Gastrocnemius medialis (tissue), 4 donors: Measurements from ENCODE around the gene PTH1R. TPM values are rescaled to one million over a fixed set of nuclear protein-coding genes. Genes with fewer than 3 reads are reported as not detected.

Source experiments
- ATAC-seq, 2 donors: fragments of 150-250 bp; one replicate each; pipeline ENCODE4 v1.9.1; 2016
- DNase-seq, 2 donors: peaks; one replicate each; pipeline ENCODE4 v3.0.0-alpha.2; 2019
- H3K27ac ChIP-seq, 4 donors: fragments of 200-600 bp; sonication (generic); 1 replicate in 1 of 4; 2 replicates in 3 of 4; pipeline ENCODE4 v1.5.1; 2016 to 2018; ENCODE audit warnings: mild to moderate bottlenecking in 2 of 4, moderate library complexity in 1 of 4
- H3K27me3 ChIP-seq, 3 donors: fragments of 200-600 bp; sonication (generic) in 2 of 3; 1 replicate in 1 of 3; 2 replicates in 2 of 3; pipeline versions ENCODE4 v1.5.1 to v1.6.0; 2016 to 2019; ENCODE audit warnings: mild to moderate bottlenecking in 1 of 3, moderate library complexity in 1 of 3
- H3K36me3 ChIP-seq, 2 donors: fragments of 200-600 bp; sonication (generic) in 1 of 2; one replicate each; pipeline ENCODE4 v1.5.1; 2017 to 2018
- H3K4me1 ChIP-seq, 2 donors: fragments of 200-600 bp; sonication (generic) in 1 of 2; one replicate each; pipeline ENCODE4 v1.5.1; 2016 to 2017; ENCODE audit warnings: mild to moderate bottlenecking in 2 of 2
- H3K4me3 ChIP-seq, 4 donors: fragments of 200-600 bp; sonication (generic) in 3 of 4; 1 replicate in 1 of 4; 2 replicates in 3 of 4; pipeline ENCODE4 v1.5.1; 2016 to 2019; ENCODE audit warnings: mild to moderate bottlenecking in 2 of 4
- H3K9me3 ChIP-seq, 3 donors: fragments of 200-600 bp; sonication (generic) in 2 of 3; 1 replicate in 1 of 3; 2 replicates in 2 of 3; pipeline ENCODE4 v1.5.1; 2016 to 2019
- POLR2A ChIP-seq, 2 donors: fragments of 450-650 bp; IDR thresholded peaks; one replicate each; pipeline ENCODE4 v1.6.1; 2017; ENCODE audit warnings: antibody characterized with exemption in 2 of 2, mild to moderate bottlenecking in 2 of 2, moderate library complexity in 2 of 2
- in situ Hi-C, 4 donors: fragments of 200-750 bp; cut with MboI; loops; one replicate each; pipeline versions ENCODE4 v1.15.0 to v1.8.0; 2017; ENCODE audit warnings: low sequenced_read_pairs in 4 of 4
- intact Hi-C: fragments of 100-400 bp; cut with DNase I; formaldehyde crosslinking; loops from one replicate; pipeline ENCODE4 v1.15.1; 2023; ENCODE audit warnings: low total_unique reads
- total RNA-seq, 4 donors: library from RNA; depleted of rRNA; stranded (reverse); fragments of >200 nt; gene quantifications; one replicate each; pipeline versions ENCODE4 v1.1.0 to v1.2.3, GENCODE V29; 2016
- TF ChIP-seq, protein P1 (sequence below), 5 experiments: fragments of 450-650 bp in 3 of 5; fragments of 200-600 bp in 2 of 5; sonication (generic) in 2 of 5; IDR thresholded peaks in 4 of 5; conservative IDR thresholded peaks in 1 of 5; 1 replicate in 4 of 5; 2 replicates in 1 of 5; pipeline ENCODE4 v1.5.1; 2016 to 2019; ENCODE audit warnings: antibody characterized with exemption in 5 of 5, mild to moderate bottlenecking in 3 of 5, moderate library complexity in 3 of 5

PTH1R gene
- total RNA-seq, 4 donors from 2014 or later = 2.3 to 7.9 (median 7.3) TPM

DNA sequence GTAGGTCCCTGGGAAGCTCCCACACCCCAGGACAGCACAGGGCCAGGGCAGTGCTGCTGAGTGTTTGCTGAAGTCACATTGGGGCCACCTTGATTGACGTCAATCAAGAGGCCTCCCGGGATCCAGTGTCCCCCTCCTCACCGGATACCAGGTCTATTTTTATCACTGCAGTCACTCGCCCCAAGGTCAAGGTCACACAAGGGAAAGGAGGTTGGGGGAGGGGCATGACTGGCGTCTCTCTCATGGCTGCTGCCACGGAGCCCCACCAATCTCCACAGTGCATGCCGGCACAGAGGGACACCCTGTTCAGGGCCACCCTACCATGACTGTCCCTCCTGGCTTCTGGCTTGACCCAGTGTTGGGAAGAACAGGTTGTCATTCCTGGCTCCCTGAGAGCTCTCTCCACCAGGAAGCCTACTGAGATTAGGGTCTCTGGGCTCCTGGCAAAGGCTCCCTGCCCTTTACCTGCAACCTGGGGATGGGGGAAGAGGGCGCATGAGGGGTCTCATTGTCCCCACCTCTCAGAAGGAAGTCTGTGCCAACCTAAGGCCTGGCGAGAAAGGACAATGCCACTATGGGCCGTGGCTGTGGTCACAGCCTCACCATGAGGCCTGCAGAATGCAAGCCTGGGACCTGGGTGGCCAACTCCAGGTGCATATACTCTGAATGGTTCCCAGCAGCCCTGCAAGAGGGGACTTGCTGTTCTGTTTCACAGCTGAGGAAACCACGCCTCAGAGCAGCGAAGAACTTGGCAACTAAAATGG, 15.7 kb upstream of the PTH1R start:
- in situ Hi-C loops = no loop called here
- H3K4me3 ChIP-seq = no peak overlapping the region
- DNase-seq = peak; percentile 7 to 49
- peak overlapping the region; percentile 68 to 89 (median 72) for H3K27ac ChIP-seq
- no peaks in the 10 kb centered on the region for H3K27me3 ChIP-seq
- TF ChIP-seq, protein P1, sequence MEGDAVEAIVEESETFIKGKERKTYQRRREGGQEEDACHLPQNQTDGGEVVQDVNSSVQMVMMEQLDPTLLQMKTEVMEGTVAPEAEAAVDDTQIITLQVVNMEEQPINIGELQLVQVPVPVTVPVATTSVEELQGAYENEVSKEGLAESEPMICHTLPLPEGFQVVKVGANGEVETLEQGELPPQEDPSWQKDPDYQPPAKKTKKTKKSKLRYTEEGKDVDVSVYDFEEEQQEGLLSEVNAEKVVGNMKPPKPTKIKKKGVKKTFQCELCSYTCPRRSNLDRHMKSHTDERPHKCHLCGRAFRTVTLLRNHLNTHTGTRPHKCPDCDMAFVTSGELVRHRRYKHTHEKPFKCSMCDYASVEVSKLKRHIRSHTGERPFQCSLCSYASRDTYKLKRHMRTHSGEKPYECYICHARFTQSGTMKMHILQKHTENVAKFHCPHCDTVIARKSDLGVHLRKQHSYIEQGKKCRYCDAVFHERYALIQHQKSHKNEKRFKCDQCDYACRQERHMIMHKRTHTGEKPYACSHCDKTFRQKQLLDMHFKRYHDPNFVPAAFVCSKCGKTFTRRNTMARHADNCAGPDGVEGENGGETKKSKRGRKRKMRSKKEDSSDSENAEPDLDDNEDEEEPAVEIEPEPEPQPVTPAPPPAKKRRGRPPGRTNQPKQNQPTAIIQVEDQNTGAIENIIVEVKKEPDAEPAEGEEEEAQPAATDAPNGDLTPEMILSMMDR (IDR thresholded peaks at IDR 0.05 in 4 of 5, conservative IDR thresholded peaks at IDR 0.05 in 1 of 5) = no peak
- peak in 1 of 2 donors; percentile 20 for TF ChIP-seq POLR2A (IDR thresholded peaks at IDR 0.05)
- intact Hi-C loops = loop anchor here (10.0 kb wide), 1 partner anchor 297 kb away; the partner anchor contains the start of gene LRRC2
- H3K4me1 ChIP-seq = peaks cover 28 to 49% of the 10 kb centered on the region in 2 donors
- H3K9me3 ChIP-seq = no peaks in the 10 kb centered on the region
- ATAC-seq = peak in 1 of 2 donors; percentile 47
- H3K36me3 ChIP-seq = no peaks in the 10 kb centered on the region

DNA sequence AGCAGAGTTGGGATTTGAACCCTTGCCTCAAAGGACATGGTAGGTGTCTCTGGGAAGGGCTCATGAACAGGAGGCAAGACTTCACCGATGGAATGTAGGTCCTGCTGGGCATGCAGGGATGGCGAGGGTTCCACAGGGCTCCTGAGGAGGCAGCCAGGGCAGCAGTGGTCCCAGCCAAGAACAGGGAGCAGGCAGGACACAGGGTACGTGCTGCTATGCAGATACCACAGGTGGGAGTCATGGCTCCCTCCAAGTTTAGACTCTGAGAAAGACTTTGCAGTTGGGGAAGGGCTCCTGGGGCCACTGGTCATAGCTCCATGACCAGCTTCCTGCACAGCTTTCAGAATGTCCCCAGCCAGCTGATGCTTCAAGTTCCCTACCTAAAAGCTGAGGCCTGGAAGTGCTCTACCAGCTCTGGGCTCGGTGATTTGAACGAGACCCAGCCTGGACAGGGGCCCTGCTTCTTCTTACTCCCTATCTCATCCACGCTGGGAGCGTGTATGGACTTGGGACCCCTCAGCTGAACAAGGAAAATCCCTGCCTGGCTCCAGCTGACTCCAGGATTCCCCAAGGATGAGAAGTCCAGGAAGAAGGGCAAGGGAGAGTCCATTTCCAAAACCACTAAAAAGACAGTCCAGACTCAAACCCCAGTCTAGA, 15.0 kb upstream of the PTH1R start:
- peaks cover 35 to 56% of the 10 kb centered on the region in 2 donors for H3K4me1 ChIP-seq
- peak in 1 of 2 donors; percentile 23 for DNase-seq
- no peaks in the 10 kb centered on the region for H3K27me3 ChIP-seq
- TF ChIP-seq, protein P1 (IDR thresholded peaks at IDR 0.05 in 4 of 5, conservative IDR thresholded peaks at IDR 0.05 in 1 of 5) = no peak
- peak in 1 of 2 donors; percentile 30 for TF ChIP-seq POLR2A (IDR thresholded peaks at IDR 0.05)
- H3K9me3 ChIP-seq = no peaks in the 10 kb centered on the region
- peak in 1 of 2 donors; percentile 5 for ATAC-seq
- peak overlapping the region; percentile 68 to 89 (median 72) for H3K27ac ChIP-seq
- intact Hi-C loops = loop anchor here (10.0 kb wide), 1 partner anchor 298 kb away; the partner anchor contains the start of gene LRRC2
- H3K4me3 ChIP-seq = no peak overlapping the region
- in situ Hi-C loops = no loop called here
- no peaks in the 10 kb centered on the region for H3K36me3 ChIP-seq

DNA sequence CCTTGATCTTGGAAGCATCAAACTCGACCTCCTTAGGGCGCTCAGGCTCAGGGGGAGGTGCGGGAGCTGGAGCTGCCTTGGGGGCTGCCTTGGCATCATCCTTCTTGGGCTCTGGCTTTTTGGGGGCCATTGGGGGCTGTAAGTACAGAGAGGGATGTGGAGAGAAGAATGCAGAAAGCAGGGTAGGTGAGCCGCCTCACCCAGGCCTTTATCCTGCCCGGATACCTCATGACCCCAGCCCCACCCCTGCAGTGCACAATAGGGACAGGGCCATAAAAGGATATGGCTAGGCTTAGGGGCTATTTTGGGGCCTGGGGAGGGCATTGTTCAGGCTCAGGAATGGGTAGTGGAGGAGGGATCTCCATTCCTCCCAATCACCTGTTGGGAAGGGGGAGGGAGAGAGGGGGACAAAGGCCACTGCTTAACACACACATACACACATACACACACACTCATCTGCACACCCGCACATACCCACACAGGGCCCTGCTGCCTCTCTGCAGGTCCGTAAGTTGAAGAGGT, 14.2 kb upstream of the PTH1R start, which contains the start of gene MYL3:
TSS of gene MYL3 (minus strand) at position 184 of the 522 bp plus-strand sequence. CDS start at position 130, 54 bp downstream.
- in situ Hi-C loops = no loop called here
- no peaks in the 10 kb centered on the region for H3K36me3 ChIP-seq
- TF ChIP-seq POLR2A (IDR thresholded peaks at IDR 0.05) = peak in 1 of 2 donors; percentile 35
- TF ChIP-seq, protein P1 (IDR thresholded peaks at IDR 0.05 in 4 of 5, conservative IDR thresholded peaks at IDR 0.05 in 1 of 5) = no peak
- peak within 1 kb of the TSS; percentile 68 to 89 (median 72) for H3K27ac ChIP-seq
- ATAC-seq (no peak), DNase-seq (peak in 1 of 2 donors; percentile 24)
- no peaks in the 10 kb centered on the region for H3K27me3 ChIP-seq
- H3K4me1 ChIP-seq = peaks cover 43 to 64% of the 10 kb centered on the region in 2 donors
- intact Hi-C loops = loop anchor here (10.0 kb wide), 1 partner anchor 299 kb away; the partner anchor contains the start of gene LRRC2
- H3K4me3 ChIP-seq = peak within 1 kb of the TSS in 1 of 4 donors; percentile 26
- no peaks in the 10 kb centered on the region for H3K9me3 ChIP-seq

DNA sequence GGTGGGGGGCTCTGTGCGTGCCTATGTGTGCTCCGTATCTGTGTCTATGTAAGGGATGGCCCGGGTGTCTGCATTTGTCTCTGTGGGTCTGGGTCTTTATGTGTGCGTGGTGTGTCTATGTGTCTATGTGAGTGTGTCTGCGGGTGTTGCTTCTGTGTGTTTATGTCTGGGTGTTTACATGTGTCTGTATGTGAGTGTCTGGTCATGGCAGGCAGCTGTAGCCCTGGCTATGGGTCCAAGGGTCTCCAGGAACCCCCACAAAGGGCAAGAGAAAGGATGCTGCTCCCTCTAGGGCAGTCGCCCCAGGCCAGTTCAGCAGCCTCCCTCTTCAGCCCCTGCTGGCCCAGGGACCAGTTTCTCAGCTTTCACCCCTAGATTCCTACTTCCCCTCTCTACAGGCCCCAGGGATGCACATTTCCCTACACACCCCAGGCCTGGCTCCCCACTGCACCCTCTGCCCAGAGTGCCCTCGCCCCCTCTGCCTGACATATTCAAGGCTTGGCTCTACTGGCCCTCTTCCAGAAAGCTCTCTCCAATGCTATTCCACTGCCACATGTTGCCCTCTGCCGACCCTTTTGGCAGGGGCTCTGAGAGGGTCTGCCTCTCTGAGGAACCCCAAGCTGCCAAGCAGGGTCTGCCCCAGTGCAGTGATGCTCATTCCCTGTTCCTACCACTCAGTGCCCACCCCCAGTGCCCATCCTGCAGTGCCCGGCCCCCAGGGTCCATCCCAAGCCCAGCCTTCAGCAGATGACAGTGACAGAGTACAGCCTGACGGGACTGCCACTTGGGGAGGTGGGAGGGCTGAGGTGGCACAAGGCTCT, 13.2 kb upstream of the PTH1R start:
- peaks cover 51 to 58% of the 10 kb centered on the region in 2 donors for H3K4me1 ChIP-seq
- intact Hi-C loops = loop anchor here (10.0 kb wide), 1 partner anchor 299 kb away; the partner anchor contains the start of gene LRRC2
- peak overlapping the region in 1 of 4 donors; percentile 26 for H3K4me3 ChIP-seq
- TF ChIP-seq POLR2A (IDR thresholded peaks at IDR 0.05) = no peak
- TF ChIP-seq, protein P1 (IDR thresholded peaks at IDR 0.05 in 4 of 5, conservative IDR thresholded peaks at IDR 0.05 in 1 of 5) = no peak
- peak overlapping the region; percentile 68 to 89 (median 72) for H3K27ac ChIP-seq
- H3K36me3 ChIP-seq = no peaks in the 10 kb centered on the region
- DNase-seq (no peak), ATAC-seq (no peak)
- no peaks in the 10 kb centered on the region for H3K27me3 ChIP-seq
- in situ Hi-C loops = no loop called here
- H3K9me3 ChIP-seq = no peaks in the 10 kb centered on the region
